HEK293 (cell line): Measurements from ENCODE around the gene SLBP.

Experiments
- CTCF ChIA-PET: fragments of 350-600 bp; formaldehyde crosslinking; extraction: SDS; loops from one replicate; lab custom pipeline; 2021; ENCODE audit warnings: antibody characterized with exemption; lab: Yijun Ruan, JAX
- POLR2A ChIA-PET: fragments of 300-600 bp; formaldehyde crosslinking; extraction: SDS; loops from one replicate; lab custom pipeline; 2020; ENCODE audit warnings: antibody characterized with exemption, inconsistent platforms; lab: Yijun Ruan, JAX
- H3K27ac ChIP-seq: fragments of 200-500 bp; sonication (Bioruptor generic); 2 replicates; pipeline ENCODE4 v1.5.1; 2014; ENCODE audit warnings: low read depth, low read length, control low read depth, inconsistent platforms; ENCODE audit errors: extremely low read depth
- H3K36me3 ChIP-seq, 2 experiments: fragments of 200-500 bp in 1 of 2; sonication (Bioruptor generic) in 1 of 2; 1 replicate in 1 of 2; 2 replicates in 1 of 2; pipeline ENCODE4 v1.5.1; 2014 to 2017; ENCODE audit warnings: inconsistent platforms in 2 of 2, low read length in 2 of 2; ENCODE audit not compliant: control insufficient read depth in 2 of 2, insufficient read depth in 1 of 2
- H3K4me1 ChIP-seq: fragments of 200-500 bp; sonication (Bioruptor generic); 2 replicates; pipeline ENCODE4 v1.5.1; 2014; ENCODE audit warnings: mild to moderate bottlenecking, low read length, inconsistent platforms; ENCODE audit not compliant: control insufficient read depth, insufficient read depth
- H3K4me3 ChIP-seq: 2 replicates; pipeline ENCODE4 v1.5.1; 2011; ENCODE audit warnings: low read depth, mild to moderate bottlenecking, control low read depth, low read length, moderate library complexity
- H3K9me3 ChIP-seq: fragments of 200-500 bp; sonication (Bioruptor generic); 2 replicates; pipeline ENCODE4 v1.5.1; 2014; ENCODE audit warnings: low read depth, low read length, inconsistent platforms; ENCODE audit not compliant: control insufficient read depth, insufficient read depth
- BCL11B ChIP-seq: fragments of 450-650 bp; formaldehyde crosslinking; IDR thresholded peaks from 2 replicates; pipeline ENCODE4 v1.5.1; 2016; ENCODE audit warnings: low read depth, missing biosample characterization, missing genetic modification characterization
- HIC1 ChIP-seq: fragments of 450-650 bp; formaldehyde crosslinking; IDR thresholded peaks from 2 replicates; pipeline ENCODE4 v1.5.1; 2016; ENCODE audit warnings: missing biosample characterization, missing genetic modification characterization
- INSM2 ChIP-seq: fragments of 450-650 bp; formaldehyde crosslinking; IDR thresholded peaks from 2 replicates; pipeline ENCODE4 v1.5.1; 2016; ENCODE audit warnings: missing biosample characterization, missing genetic modification characterization
- PRDM1 ChIP-seq: fragments of 450-650 bp; formaldehyde crosslinking; IDR thresholded peaks from 2 replicates; pipeline ENCODE4; 2016; ENCODE audit warnings: missing biosample characterization, missing genetic modification characterization
- ZBTB1 ChIP-seq: fragments of 450-650 bp; formaldehyde crosslinking; IDR thresholded peaks from 2 replicates; pipeline ENCODE4 v1.5.1; 2016; ENCODE audit warnings: missing biosample characterization, missing genetic modification characterization
- ZFHX2 ChIP-seq: fragments of 450-650 bp; formaldehyde crosslinking; conservative IDR thresholded peaks from 2 replicates; pipeline ENCODE4 v1.5.1; 2016; ENCODE audit warnings: missing biosample characterization, missing genetic modification characterization
- ZNF10 ChIP-seq: fragments of 450-650 bp; formaldehyde crosslinking; IDR thresholded peaks from 2 replicates; pipeline ENCODE4 v1.5.1; 2017; ENCODE audit warnings: missing biosample characterization, missing genetic modification characterization
- ZNF114 ChIP-seq: fragments of 450-650 bp; formaldehyde crosslinking; IDR thresholded peaks from 2 replicates; pipeline ENCODE4 v1.5.0; 2017; ENCODE audit warnings: missing biosample characterization, missing genetic modification characterization
- ZNF324 ChIP-seq: fragments of 450-650 bp; formaldehyde crosslinking; IDR thresholded peaks from 2 replicates; pipeline ENCODE4 v1.5.1; 2016; ENCODE audit warnings: missing biosample characterization, missing genetic modification characterization
- ZNF341 ChIP-seq: fragments of 450-650 bp; formaldehyde crosslinking; IDR thresholded peaks from 2 replicates; pipeline ENCODE4; 2016; ENCODE audit warnings: low read depth, missing biosample characterization, missing genetic modification characterization
- ZNF354C ChIP-seq: fragments of 450-650 bp; formaldehyde crosslinking; IDR thresholded peaks from 2 replicates; pipeline ENCODE4 v1.5.1; 2016; ENCODE audit warnings: missing biosample characterization, missing genetic modification characterization, low read depth, borderline replicate concordance
- ZNF48 ChIP-seq: fragments of 450-650 bp; formaldehyde crosslinking; IDR thresholded peaks from 2 replicates; pipeline ENCODE4 v1.5.1; 2016; ENCODE audit warnings: missing biosample characterization, missing genetic modification characterization
- ZNF548 ChIP-seq: fragments of 450-650 bp; formaldehyde crosslinking; IDR thresholded peaks from 2 replicates; pipeline ENCODE4 v1.5.1; 2016; ENCODE audit warnings: missing biosample characterization, missing genetic modification characterization
- ZNF555 ChIP-seq: fragments of 450-650 bp; formaldehyde crosslinking; conservative IDR thresholded peaks from 2 replicates; pipeline ENCODE4 v1.5.1; 2017; ENCODE audit warnings: missing biosample characterization, mild to moderate bottlenecking, missing genetic modification characterization, inconsistent platforms
- ZNF561 ChIP-seq: fragments of 450-650 bp; IDR thresholded peaks from 2 replicates; pipeline ENCODE4 v1.5.1; 2018; ENCODE audit warnings: missing biosample characterization, missing genetic modification characterization, borderline replicate concordance
- ZNF768 ChIP-seq: fragments of 450-650 bp; formaldehyde crosslinking; IDR thresholded peaks from 2 replicates; pipeline ENCODE4 v1.5.1; 2018; ENCODE audit warnings: missing biosample characterization, mild to moderate bottlenecking, missing genetic modification characterization
- ZNF777 ChIP-seq: fragments of 450-650 bp; formaldehyde crosslinking; IDR thresholded peaks from 2 replicates; pipeline ENCODE4 v1.5.1; 2017; ENCODE audit warnings: missing biosample characterization, missing genetic modification characterization, borderline replicate concordance
- TF ChIP-seq, protein P1 (sequence below): fragments of 450-650 bp; IDR thresholded peaks from 2 replicates; pipeline ENCODE4 v1.5.1; 2018; ENCODE audit warnings: missing biosample characterization, missing genetic modification characterization
- TF ChIP-seq, protein P2 (sequence below): fragments of 450-650 bp; formaldehyde crosslinking; IDR thresholded peaks from 2 replicates; pipeline ENCODE4 v1.5.1; 2016; ENCODE audit warnings: missing biosample characterization, missing genetic modification characterization

SLBP gene

DNA sequence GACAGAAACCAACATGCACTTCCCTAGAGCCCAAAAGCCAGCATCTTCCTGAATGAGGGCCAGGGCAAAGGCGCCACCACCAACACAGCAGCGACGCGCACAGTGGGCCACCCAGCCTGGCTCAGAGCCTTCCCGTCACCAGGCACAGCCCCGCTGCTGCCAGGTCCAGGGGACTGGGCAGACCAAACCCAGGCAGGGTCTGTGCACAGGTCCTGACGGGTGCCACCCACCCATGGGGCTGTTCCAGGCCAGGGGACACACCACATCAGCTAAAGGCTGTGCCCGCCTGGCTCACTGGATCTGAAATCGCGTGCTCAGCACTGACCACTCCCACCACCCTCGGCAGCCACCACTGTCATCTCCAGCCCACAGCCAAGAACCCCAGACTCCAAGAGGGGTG lies 41.8 kb downstream of the SLBP start:
- Histone ChIP-seq H3K27ac (no peak overlapping the region), H3K4me3 (no peak overlapping the region), H3K36me3 (no peaks in the 10 kb centered on the region), H3K9me3 (no peaks in the 10 kb centered on the region), H3K4me1 (no peaks in the 10 kb centered on the region)
- POLR2A ChIA-PET, result no interaction called here
- TF ChIP-seq ZNF114 (tag by site-specific recombination) (no peak), ZNF777 (tag by site-specific recombination) (no peak), INSM2 (no peak), ZNF561 (tag by site-specific recombination) (no peak), BCL11B (tag by site-specific recombination) (no peak), ZNF48 (tag by site-specific recombination) (no peak), PRDM1 (tag by site-specific recombination) (no peak), ZNF548 (no peak), HIC1 (tag by site-specific recombination) (no peak), ZNF324 (tag by site-specific recombination) (no peak), ZNF341 (tag by site-specific recombination) (no peak), ZNF10 (tag by site-specific recombination) (no peak)
- TF ChIP-seq, protein P1, sequence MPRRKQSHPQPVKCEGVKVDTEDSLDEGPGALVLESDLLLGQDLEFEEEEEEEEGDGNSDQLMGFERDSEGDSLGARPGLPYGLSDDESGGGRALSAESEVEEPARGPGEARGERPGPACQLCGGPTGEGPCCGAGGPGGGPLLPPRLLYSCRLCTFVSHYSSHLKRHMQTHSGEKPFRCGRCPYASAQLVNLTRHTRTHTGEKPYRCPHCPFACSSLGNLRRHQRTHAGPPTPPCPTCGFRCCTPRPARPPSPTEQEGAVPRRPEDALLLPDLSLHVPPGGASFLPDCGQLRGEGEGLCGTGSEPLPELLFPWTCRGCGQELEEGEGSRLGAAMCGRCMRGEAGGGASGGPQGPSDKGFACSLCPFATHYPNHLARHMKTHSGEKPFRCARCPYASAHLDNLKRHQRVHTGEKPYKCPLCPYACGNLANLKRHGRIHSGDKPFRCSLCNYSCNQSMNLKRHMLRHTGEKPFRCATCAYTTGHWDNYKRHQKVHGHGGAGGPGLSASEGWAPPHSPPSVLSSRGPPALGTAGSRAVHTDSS (tag by site-specific recombination), result no peak
- CTCF ChIA-PET, result interaction anchor here (0.6 kb wide), 1 partner anchor 60 kb away, joined by 3 read pairs; no protein-coding TSS in a partner anchor

DNA sequence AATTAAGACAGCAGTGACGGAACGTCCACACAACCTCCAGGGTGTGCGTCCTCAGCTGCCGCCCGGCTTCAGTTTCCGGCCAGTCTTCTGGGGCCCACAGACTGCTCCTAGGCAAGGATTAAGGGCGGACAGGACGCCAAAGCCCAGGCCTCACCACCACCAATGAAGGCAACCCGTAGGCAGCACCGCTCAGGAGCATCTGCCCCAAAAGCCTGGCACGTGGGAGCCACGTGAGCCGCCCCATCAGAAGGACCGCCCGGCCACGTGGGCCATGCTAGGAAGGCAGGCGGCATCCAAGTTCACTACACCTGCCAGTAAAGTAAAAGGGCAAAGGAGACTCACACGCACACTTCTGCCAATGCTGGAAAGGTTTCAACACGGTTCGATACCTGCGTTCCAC lies 42.3 kb downstream of the SLBP start:
- CTCF ChIA-PET, result no interaction called here
- no peaks in the 10 kb centered on the region for H3K36me3 ChIP-seq
- no peak for TF ChIP-seq ZNF777 (tag by site-specific recombination)
- no peak for TF ChIP-seq ZNF354C (tag by site-specific recombination)
- TF ChIP-seq ZFHX2 (tag by site-specific recombination), result no peak
- H3K4me3 ChIP-seq, result no peak overlapping the region
- POLR2A ChIA-PET, result no interaction called here
- H3K27ac ChIP-seq, result no peak overlapping the region
- no peaks in the 10 kb centered on the region for H3K9me3 ChIP-seq
- no peaks in the 10 kb centered on the region for H3K4me1 ChIP-seq

DNA sequence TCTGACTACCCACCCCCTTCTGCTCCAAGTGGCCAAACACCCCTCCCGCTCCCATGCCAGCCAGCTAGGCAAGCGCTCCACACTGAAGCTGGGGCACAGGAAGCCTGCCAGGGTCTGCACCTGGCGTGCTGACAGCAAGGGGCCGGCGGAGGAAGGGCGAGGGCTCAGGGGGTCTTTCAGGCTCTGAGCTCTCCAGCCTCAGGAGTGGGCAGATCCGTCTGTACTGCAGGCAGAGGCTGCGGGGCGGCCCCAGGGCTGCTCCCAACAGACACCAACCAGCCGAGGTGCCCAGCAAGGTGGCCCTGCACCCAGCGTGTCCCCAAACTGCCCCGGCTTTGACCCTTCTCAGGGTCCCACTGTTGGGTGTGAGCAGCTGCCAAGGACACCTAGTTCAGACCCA lies 42.8 kb downstream of the SLBP start:
- TF ChIP-seq ZNF555 (no peak), ZNF768 (no peak), ZBTB1 (no peak)
- TF ChIP-seq, protein P2, sequence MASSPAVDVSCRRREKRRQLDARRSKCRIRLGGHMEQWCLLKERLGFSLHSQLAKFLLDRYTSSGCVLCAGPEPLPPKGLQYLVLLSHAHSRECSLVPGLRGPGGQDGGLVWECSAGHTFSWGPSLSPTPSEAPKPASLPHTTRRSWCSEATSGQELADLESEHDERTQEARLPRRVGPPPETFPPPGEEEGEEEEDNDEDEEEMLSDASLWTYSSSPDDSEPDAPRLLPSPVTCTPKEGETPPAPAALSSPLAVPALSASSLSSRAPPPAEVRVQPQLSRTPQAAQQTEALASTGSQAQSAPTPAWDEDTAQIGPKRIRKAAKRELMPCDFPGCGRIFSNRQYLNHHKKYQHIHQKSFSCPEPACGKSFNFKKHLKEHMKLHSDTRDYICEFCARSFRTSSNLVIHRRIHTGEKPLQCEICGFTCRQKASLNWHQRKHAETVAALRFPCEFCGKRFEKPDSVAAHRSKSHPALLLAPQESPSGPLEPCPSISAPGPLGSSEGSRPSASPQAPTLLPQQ (tag by site-specific recombination), result no peak
- TF ChIP-seq, all 188 proteins: peak for 0
- POLR2A ChIA-PET, result no interaction called here
- H3K36me3 ChIP-seq, result no peaks in the 10 kb centered on the region
- no peaks in the 10 kb centered on the region for H3K4me1 ChIP-seq
- CTCF ChIA-PET, result no interaction called here
- no peak overlapping the region for H3K27ac ChIP-seq
- no peaks in the 10 kb centered on the region for H3K9me3 ChIP-seq
- H3K4me3 ChIP-seq, result no peak overlapping the region
